ENCODE results near the gene SEC14L5.
"Not testable (repeated sequence)": the region's sequence is repeated elsewhere in the genome, so short reads cannot be mapped to it uniquely, and the experiment has no call there.

Gene SEC14L5

GRCh38 chr16:4949986-4950385 lies 8.1 kb upstream of the SEC14L5 start:
- no peak for DNase-seq (ENCODE audit: low read depth)
- no peak for TF ChIP-seq CTCF (IDR thresholded peaks at IDR 0.05; ENCODE audit: control insufficient read depth, extremely low read depth, insufficient read depth)
- H3K4me3 ChIP-seq (ENCODE audit: low read depth, low read length) = no peak overlapping the region

GRCh38 chr16:4951583-4951982 lies 6.5 kb upstream of the SEC14L5 start:
- not testable (repeated sequence) for DNase-seq (ENCODE audit: low read depth); H3K4me3 ChIP-seq (ENCODE audit: low read depth, low read length)

DNA sequence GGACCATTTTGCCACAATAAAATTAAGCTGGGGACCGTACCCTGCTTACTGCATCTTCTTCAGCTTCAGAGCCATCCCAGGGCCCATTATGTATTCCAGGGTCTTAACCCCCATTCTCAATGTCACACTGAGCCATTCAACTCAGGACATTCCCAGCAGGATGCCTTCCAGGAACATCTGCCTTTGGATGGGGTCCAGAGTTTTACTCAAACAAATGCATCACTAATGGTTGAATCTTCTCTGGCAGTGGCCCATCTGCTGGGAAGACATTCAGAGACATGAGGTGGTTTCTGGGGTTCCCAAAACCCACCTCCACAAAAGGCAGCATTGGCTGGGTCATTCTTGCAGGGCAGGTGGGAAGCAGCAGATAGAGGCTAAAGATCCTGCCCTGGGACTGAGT lies 3.4 kb upstream of the SEC14L5 start:
- no peak for DNase-seq (ENCODE audit: low read depth)
- TF ChIP-seq CTCF (IDR thresholded peaks at IDR 0.05; ENCODE audit: control insufficient read depth, extremely low read depth, insufficient read depth) = no peak

DNA sequence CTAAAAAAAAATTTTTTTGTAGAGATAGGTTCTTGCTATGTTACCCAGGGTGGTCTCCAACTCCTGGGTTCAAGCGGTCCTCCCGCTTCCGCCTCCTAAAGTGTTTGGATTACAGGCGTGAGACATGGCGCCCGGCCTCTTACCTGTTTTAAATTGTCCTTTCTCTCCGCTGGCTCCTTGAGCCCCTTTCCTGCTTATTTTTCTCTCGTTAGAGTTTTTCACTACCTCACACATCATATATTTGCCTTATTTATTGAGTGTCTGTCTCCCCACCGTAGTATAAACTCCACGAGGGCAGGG lies 760 bp upstream of the SEC14L5 start:
- DNase-seq (ENCODE audit: low read depth) = no peak
- no peak for TF ChIP-seq CTCF (IDR thresholded peaks at IDR 0.05; ENCODE audit: control insufficient read depth, extremely low read depth, insufficient read depth)
- peak overlapping the region; percentile 50 for H3K4me3 ChIP-seq (ENCODE audit: low read depth, low read length)

More for the DNA sequence above, 3.4 kb upstream of the SEC14L5 start:
- no peak overlapping the region for H3K4me3 ChIP-seq (ENCODE audit: low read depth, low read length)

GRCh38 chr16:4958510-4959438 lies 644 bp downstream of the SEC14L5 start:
- TF ChIP-seq CTCF (IDR thresholded peaks at IDR 0.05; ENCODE audit: control insufficient read depth, extremely low read depth, insufficient read depth) = no peak
- no peak for DNase-seq (ENCODE audit: low read depth)
- peak overlapping the region; percentile 45 for H3K4me3 ChIP-seq (ENCODE audit: low read depth, low read length)

DNA sequence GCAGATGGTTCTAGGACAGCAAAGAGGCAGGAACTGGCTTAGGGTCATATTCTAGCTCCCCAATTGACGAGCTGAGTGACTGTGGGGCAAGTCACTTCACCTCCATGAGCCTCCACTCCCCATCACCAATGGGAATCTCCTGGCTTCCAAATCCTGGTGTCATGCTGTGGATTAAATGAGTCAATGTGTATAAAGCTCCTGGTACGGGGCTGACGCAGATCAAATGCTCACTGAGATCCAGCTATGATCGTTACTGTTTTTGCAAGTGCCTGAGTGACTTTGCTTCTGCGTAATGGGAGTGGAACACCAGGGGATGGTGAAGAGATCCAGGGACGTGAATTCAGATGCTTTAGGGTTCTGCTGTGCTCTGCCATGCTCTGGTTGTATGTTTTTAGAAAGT lies 2.4 kb downstream of the SEC14L5 start:
- H3K4me3 ChIP-seq (ENCODE audit: low read depth, low read length) = no peak overlapping the region
- no peak for TF ChIP-seq CTCF (IDR thresholded peaks at IDR 0.05; ENCODE audit: control insufficient read depth, extremely low read depth, insufficient read depth)
- DNase-seq (ENCODE audit: low read depth) = no peak

GRCh38 chr16:4962716-4963115 lies 4.6 kb downstream of the SEC14L5 start:
- TF ChIP-seq CTCF (IDR thresholded peaks at IDR 0.05; ENCODE audit: control insufficient read depth, extremely low read depth, insufficient read depth) = no peak
- no peak for DNase-seq (ENCODE audit: low read depth)
- H3K4me3 ChIP-seq (ENCODE audit: low read depth, low read length) = no peak overlapping the region

DNA sequence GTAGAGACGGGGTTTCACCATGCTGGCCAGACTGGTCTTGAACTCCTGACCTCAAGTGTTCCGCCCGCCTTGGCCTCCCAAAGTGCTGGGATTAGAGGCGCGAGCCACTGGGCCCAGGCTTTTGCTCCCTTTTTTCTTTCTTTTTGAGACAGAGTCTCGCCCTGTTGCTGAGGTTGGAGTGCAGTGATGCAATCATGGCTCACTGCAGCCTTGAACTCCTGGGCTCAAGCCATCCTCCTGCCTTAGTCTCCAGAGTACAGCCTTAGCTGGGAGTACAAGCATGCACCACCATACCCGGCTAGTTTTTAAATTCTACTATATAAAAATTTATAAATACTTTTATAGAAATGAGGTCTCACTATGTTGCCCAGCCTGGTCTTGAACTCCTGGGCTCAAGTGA lies 5.4 kb downstream of the SEC14L5 start:
- not testable (repeated sequence) for DNase-seq (ENCODE audit: low read depth); H3K4me3 ChIP-seq (ENCODE audit: low read depth, low read length)

Data from LNCaP clone FGC (cell line).